ENCODE measurements around the gene SCLT1. TPM values are rescaled to one million over a fixed set of nuclear protein-coding genes. Genes with fewer than 3 reads are reported as not detected.

Gene SCLT1
- total RNA-seq, 2 donors from 2014 or later: 6.9 to 8.9 TPM

DNA sequence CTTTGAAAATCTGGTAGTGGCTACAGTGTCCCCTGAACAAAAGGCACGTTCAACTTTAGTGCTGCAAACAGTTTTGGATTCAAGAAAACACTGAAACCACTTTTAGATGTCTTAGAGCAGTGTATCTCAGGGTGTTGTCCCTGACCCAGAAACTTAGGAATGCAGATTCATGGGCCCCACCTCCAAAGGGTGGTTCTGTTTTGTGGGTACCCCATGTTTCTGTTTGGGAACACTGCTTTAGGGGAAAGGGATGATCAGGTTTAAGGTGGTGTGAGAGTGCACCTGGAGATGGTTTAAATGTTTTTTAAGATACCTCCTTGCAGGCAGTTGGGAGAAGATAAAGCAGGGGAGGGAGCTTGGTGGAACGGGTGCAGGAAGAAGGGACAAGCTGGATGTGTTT is 228.2 kb downstream of the SCLT1 start:
- no peaks in the 10 kb centered on the region for H3K27me3 ChIP-seq
- no peak overlapping the region for H3K4me3 ChIP-seq
- no peak for TF ChIP-seq CTCF (IDR thresholded peaks at IDR 0.05)
- no peak overlapping the region for H3K27ac ChIP-seq
- H3K36me3 ChIP-seq: peaks cover 65% of the 10 kb centered on the region
- DNase-seq (ENCODE audit: low spot score): no peak
- H3K4me1 ChIP-seq: peaks cover 0 to 16% of the 10 kb centered on the region in 2 donors
- no peaks in the 10 kb centered on the region for H3K9me3 ChIP-seq

DNA sequence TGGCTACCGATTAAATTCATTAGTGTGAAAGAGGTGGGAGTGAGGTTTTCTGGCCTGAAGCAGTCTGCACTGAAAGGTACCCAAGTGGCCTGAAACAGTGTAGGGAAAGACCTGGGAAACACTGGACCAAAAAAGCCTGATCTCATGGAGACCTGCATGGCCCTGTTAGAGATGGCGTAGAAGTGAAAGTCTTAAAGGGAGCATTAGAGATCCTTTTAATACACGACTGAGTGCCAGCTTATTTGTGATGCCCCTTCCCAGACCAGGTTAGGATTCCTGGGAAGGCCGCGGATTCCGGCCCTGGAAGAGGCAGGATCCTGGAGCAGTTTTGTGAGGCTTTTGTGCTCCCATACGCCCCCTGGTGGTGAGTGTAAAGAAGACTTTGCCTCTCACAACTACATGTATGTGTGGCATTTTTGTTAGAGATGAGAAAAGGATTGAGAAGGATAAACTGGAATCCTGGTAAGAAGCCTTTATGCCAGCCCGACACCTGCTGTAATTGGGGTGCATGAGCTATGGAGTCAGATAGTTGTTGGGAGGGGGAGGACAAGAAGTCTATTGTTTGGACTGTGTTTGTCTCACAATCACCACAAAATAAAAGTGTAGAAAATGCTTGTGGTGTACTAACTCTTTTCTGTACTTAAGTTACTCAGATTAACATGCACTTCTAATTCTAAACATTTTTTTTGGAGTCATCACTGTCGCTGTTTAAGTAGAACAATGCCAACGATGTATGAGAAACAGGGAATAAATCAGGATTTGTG is 229.8 kb downstream of the SCLT1 start:
- peaks cover 0 to 33% of the 10 kb centered on the region in 2 donors for H3K4me1 ChIP-seq
- H3K27me3 ChIP-seq: no peaks in the 10 kb centered on the region
- H3K27ac ChIP-seq: peak overlapping the region in 1 of 2 donors; percentile 13
- no peak overlapping the region for H3K4me3 ChIP-seq
- TF ChIP-seq CTCF (IDR thresholded peaks at IDR 0.05): peak; percentile 68 to 93
- DNase-seq (ENCODE audit: low spot score): peak; percentile 78
- H3K9me3 ChIP-seq: no peaks in the 10 kb centered on the region
- peaks cover 52% of the 10 kb centered on the region for H3K36me3 ChIP-seq

DNA sequence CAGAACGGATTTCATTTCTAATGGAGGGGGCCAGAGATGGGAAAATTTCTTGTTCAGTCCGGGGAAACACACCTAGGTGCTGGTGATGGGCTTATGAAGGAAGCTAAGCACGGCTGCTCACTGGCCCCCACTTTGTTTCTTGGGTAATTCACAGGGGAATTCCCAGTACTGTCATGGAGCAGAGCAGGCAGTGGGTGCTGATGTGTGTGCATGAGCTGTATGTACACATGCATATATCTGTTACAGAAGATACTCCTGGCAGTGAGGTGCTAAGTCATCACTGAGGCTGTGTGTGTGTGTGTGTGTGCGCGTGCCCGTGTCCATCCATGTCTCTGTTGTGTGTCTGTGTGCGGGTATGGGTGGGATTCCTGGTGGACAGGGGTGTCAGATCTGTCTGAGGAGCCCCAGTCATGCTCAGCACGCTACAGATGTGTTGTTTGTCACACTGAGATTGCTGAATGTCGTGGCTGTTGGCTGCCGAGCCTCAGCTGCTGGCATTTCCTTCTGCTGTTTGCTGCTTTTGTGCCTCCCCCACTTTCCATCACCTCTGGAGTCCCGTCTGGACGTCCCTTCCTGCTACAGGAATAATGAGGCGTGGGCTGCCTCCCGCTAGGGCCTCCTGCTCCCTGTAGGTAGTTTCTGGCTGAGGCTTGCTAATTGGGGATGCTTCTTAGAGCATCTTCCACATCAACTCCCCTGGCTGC is 230.6 kb downstream of the SCLT1 start:
- TF ChIP-seq CTCF (IDR thresholded peaks at IDR 0.05): no peak
- Histone ChIP-seq H3K4me1 (peaks cover 0 to 36% of the 10 kb centered on the region in 2 donors), H3K36me3 (peaks cover 51% of the 10 kb centered on the region), H3K9me3 (no peaks in the 10 kb centered on the region), H3K27me3 (no peaks in the 10 kb centered on the region), H3K4me3 (no peak overlapping the region), H3K27ac (peak overlapping the region in 1 of 2 donors; percentile 13)
- no peak for DNase-seq (ENCODE audit: low spot score)

DNA sequence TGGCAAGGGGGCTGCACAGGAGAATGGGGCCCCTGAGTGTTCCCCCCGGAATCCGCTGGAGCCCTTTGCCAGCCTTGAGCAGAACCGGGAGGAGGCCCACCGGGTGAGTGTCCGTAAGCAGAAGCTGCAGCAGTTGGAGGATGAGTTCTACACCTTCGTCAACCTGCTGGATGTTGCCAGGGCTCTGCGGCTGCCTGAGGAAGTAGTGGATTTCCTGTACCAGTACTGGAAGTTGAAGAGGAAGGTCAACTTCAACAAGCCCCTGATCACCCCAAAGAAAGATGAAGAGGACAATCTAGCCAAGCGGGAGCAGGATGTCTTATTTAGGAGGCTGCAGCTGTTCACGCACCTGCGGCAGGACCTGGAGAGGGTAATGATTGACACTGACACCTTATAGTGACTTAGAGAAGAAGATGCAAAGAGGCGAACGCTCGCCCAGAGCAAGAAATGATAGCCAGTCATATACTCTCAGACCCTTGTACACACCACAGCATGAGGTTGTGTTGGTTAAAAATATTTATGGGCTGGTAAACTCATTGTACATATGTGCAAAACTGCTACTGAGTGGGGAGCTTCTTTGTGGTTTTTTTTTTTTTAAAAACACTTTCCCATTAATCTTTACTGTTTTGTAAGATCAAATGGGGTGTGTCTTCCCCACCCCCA is 231.4 kb downstream of the SCLT1 start:
- no peak for DNase-seq (ENCODE audit: low spot score)

More for the DNA sequence above, 231.4 kb downstream of the SCLT1 start:
- Histone ChIP-seq H3K4me1 (peaks cover 0 to 36% of the 10 kb centered on the region in 2 donors), H3K27ac (no peak overlapping the region), H3K27me3 (no peaks in the 10 kb centered on the region), H3K36me3 (peaks cover 52% of the 10 kb centered on the region), H3K9me3 (no peaks in the 10 kb centered on the region), H3K4me3 (no peak overlapping the region)
- no peak for TF ChIP-seq CTCF (IDR thresholded peaks at IDR 0.05)

All from right atrium auricular region (tissue), 2 donors.